ENCODE data around the gene FANCD2. TPM values are rescaled to one million over a fixed set of nuclear protein-coding genes. Genes with fewer than 3 reads are reported as not detected.

The FANCD2 gene
- polyA plus RNA-seq, 2 of the 4 experiments (the other 2 are of a cell fraction) = 25.1 to 44.3 TPM

- TF ChIP-seq ATOH8 (CRISPR knock-in tag; IDR thresholded peaks at IDR 0.05; ENCODE audit: low read depth) (no peak), NPAS2 (CRISPR knock-in tag; IDR thresholded peaks at IDR 0.05; ENCODE audit: borderline replicate concordance) (no peak), ESRRA (IDR thresholded peaks at IDR 0.05; ENCODE audit: borderline replicate concordance, low read length) (no peak), MAFK (IDR thresholded peaks at IDR 0.05; ENCODE audit: partially characterized antibody) (no peak), EHF (CRISPR knock-in tag; IDR thresholded peaks at IDR 0.05) (no peak), MAZ (IDR thresholded peaks at IDR 0.05; ENCODE audit: borderline replicate concordance, low read depth, low read length) (no peak), SREBF2 (IDR thresholded peaks at IDR 0.05) (no peak)
Observed at GRCh38 chr3:10002951-10003350, 23.3 kb upstream of the FANCD2 start (continued).

- FAIRE-seq = no peak
- CTCF ChIA-PET = interaction anchor here (1.1 kb wide), 1 partner anchor 58 kb away, joined by 4 read pairs; no protein-coding TSS in a partner anchor
Observed at GRCh38 chr3:10004506-10004905, 21.7 kb upstream of the FANCD2 start.

GRCh38 chr3:10004960-10005564 lies 21.2 kb upstream of the FANCD2 start:
- 94% methylated on average over 5 of the region's 5 CpGs for WGBS (ENCODE audit: missing lambda C conversion rate)
- Histone ChIP-seq H3K27ac (no peak overlapping the region), H3K4me1 (peaks cover 12% of the 10 kb centered on the region), H3K4me2 (no peak overlapping the region), H3K4me3 (no peak overlapping the region), H3K9me3 (no peaks in the 10 kb centered on the region)
- TF ChIP-seq TP53 (CRISPR knock-in tag; IDR thresholded peaks at IDR 0.05) (no peak), JUNB (IDR thresholded peaks at IDR 0.05) (no peak), MAX (IDR thresholded peaks at IDR 0.05) (no peak), HMGXB4 (CRISPR knock-in tag; IDR thresholded peaks at IDR 0.05; ENCODE audit: borderline replicate concordance) (no peak), RFX5 (IDR thresholded peaks at IDR 0.05) (no peak), ESRRA (IDR thresholded peaks at IDR 0.05; ENCODE audit: borderline replicate concordance, low read length) (no peak)
- FAIRE-seq (no peak), ATAC-seq (no peak), DNase-seq (ENCODE audit: low read depth in 1 of 2, low spot score in 1 of 2) (no peak)
- ChIA-PET CTCF (interaction anchor here (1.1 kb wide), 1 partner anchor 59 kb away, joined by 4 read pairs; no protein-coding TSS in a partner anchor), POLR2A (interaction anchor here (0.7 kb wide), 3 partner anchors 28 to 134 kb away, joined by 3 to 7 read pairs (median 3); no protein-coding TSS in a partner anchor)

More at GRCh38 chr3:10004506-10004905, 21.7 kb upstream of the FANCD2 start:
- no peak for TF ChIP-seq BHLHE40 (IDR thresholded peaks at IDR 0.05; ENCODE audit: low read depth, low read length)
- no peak for TF ChIP-seq CEBPB (IDR thresholded peaks at IDR 0.05)
- no peak for TF ChIP-seq CTCF (IDR thresholded peaks at IDR 0.05)
- no peak for TF ChIP-seq CHD4 (IDR thresholded peaks at IDR 0.05; ENCODE audit: borderline replicate concordance)
- TF ChIP-seq HEYL (CRISPR knock-in tag; IDR thresholded peaks at IDR 0.05) = no peak
- no peak for TF ChIP-seq SMC3 (IDR thresholded peaks at IDR 0.05)
- TF ChIP-seq CBX2 (IDR thresholded peaks at IDR 0.05; ENCODE audit: borderline replicate concordance, low read depth) = no peak
- TF ChIP-seq EHMT2 (IDR thresholded peaks at IDR 0.05; ENCODE audit: low read depth) = no peak
- TF ChIP-seq JUNB (IDR thresholded peaks at IDR 0.05) = no peak
- no peak for TF ChIP-seq KDM5A (IDR thresholded peaks at IDR 0.05)
- no peak for TF ChIP-seq GATA3 (IDR thresholded peaks at IDR 0.05; ENCODE audit: borderline replicate concordance)
- no peak for TF ChIP-seq CHD2 (IDR thresholded peaks at IDR 0.05; ENCODE audit: low read length, partially characterized antibody)
- H3K9me3 ChIP-seq = no peaks in the 10 kb centered on the region
- peaks cover 8% of the 10 kb centered on the region for H3K4me1 ChIP-seq
- WGBS (ENCODE audit: missing lambda C conversion rate) = 94% methylated on average over 3 of the region's 7 CpGs
- no peak overlapping the region for H3K4me3 ChIP-seq
- ATAC-seq = no peak
- H3K27ac ChIP-seq = no peak overlapping the region
- H3K4me2 ChIP-seq = no peak overlapping the region
- POLR2A ChIA-PET = interaction anchor here (0.7 kb wide), 4 partner anchors 12 to 133 kb away, joined by 3 to 7 read pairs (median 3); no protein-coding TSS in a partner anchor
- no peak for DNase-seq (ENCODE audit: low read depth in 1 of 2, low spot score in 1 of 2)
